HL-60 (cell line): Measurements from ENCODE around the gene TBX2.
"Not testable (repeated sequence)": the region's sequence is repeated elsewhere in the genome, so short reads cannot be mapped to it uniquely, and the experiment has no call there.

Source experiments
- DNase-seq, 2 experiments: peaks; one replicate each; pipeline ENCODE4 v3.0.0-alpha.2; 2010 to 2020; ENCODE audit warnings: low read depth in 1 of 2, low spot score in 1 of 2
- H3K27ac ChIP-seq: fragments of 250-450 bp; sonication (Bioruptor Pico); replicated peaks from 2 replicates; pipeline ENCODE4 v1.5.1; 2020; ENCODE audit warnings: mild to moderate bottlenecking, moderate library complexity
- H3K27me3 ChIP-seq: fragments of 250-450 bp; sonication (Bioruptor Pico); 2 replicates; pipeline ENCODE4 v1.5.1; 2021; ENCODE audit warnings: mild to moderate bottlenecking, moderate library complexity; ENCODE audit not compliant: insufficient read depth, poor library complexity, severe bottlenecking
- H3K4me3 ChIP-seq: replicated peaks from 2 replicates; pipeline ENCODE4 v1.5.1; 2011; ENCODE audit warnings: mild to moderate bottlenecking, control low read depth, low read length; ENCODE audit not compliant: insufficient read depth
- CTCF ChIP-seq: IDR thresholded peaks from one replicate; pipeline ENCODE4 v1.5.1; 2011; ENCODE audit warnings: low read length, control low read depth, inconsistent platforms; ENCODE audit not compliant: insufficient read depth
- GABPA ChIP-seq: IDR thresholded peaks from 2 replicates; pipeline ENCODE4 v1.6.1; 2012; ENCODE audit warnings: low read depth
- POLR2AphosphoS5 ChIP-seq: IDR thresholded peaks from 2 replicates; pipeline ENCODE4 v1.6.1; 2012; ENCODE audit warnings: low read depth
- SPI1 ChIP-seq: IDR thresholded peaks from 2 replicates; pipeline ENCODE4 v1.6.1; 2012; ENCODE audit warnings: low read depth, mild to moderate bottlenecking, borderline replicate concordance
- TF ChIP-seq, protein P1 (sequence below): IDR thresholded peaks from 2 replicates; pipeline ENCODE4 v1.6.1; 2012; ENCODE audit warnings: low read depth; ENCODE audit not compliant: insufficient replicate concordance

TBX2 gene

GRCh38 chr17:61353615-61354014, 46.0 kb upstream of the TBX2 start:
- no peak overlapping the region for H3K4me3 ChIP-seq
- no peaks in the 10 kb centered on the region for H3K27me3 ChIP-seq
- H3K27ac ChIP-seq: no peak overlapping the region
- no peak for DNase-seq
- no peak for TF ChIP-seq CTCF
- no peak for TF ChIP-seq SPI1

- no peak for DNase-seq
- H3K27ac ChIP-seq: no peak overlapping the region
- no peaks in the 10 kb centered on the region for H3K27me3 ChIP-seq
- TF ChIP-seq SPI1 (no peak), GABPA (no peak), CTCF (no peak), POLR2AphosphoS5 (no peak)
- TF ChIP-seq, protein P1, sequence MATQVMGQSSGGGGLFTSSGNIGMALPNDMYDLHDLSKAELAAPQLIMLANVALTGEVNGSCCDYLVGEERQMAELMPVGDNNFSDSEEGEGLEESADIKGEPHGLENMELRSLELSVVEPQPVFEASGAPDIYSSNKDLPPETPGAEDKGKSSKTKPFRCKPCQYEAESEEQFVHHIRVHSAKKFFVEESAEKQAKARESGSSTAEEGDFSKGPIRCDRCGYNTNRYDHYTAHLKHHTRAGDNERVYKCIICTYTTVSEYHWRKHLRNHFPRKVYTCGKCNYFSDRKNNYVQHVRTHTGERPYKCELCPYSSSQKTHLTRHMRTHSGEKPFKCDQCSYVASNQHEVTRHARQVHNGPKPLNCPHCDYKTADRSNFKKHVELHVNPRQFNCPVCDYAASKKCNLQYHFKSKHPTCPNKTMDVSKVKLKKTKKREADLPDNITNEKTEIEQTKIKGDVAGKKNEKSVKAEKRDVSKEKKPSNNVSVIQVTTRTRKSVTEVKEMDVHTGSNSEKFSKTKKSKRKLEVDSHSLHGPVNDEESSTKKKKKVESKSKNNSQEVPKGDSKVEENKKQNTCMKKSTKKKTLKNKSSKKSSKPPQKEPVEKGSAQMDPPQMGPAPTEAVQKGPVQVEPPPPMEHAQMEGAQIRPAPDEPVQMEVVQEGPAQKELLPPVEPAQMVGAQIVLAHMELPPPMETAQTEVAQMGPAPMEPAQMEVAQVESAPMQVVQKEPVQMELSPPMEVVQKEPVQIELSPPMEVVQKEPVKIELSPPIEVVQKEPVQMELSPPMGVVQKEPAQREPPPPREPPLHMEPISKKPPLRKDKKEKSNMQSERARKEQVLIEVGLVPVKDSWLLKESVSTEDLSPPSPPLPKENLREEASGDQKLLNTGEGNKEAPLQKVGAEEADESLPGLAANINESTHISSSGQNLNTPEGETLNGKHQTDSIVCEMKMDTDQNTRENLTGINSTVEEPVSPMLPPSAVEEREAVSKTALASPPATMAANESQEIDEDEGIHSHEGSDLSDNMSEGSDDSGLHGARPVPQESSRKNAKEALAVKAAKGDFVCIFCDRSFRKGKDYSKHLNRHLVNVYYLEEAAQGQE: no peak
- H3K4me3 ChIP-seq: no peak overlapping the region
Observed at GRCh38 chr17:61354895-61355874, 44.5 kb upstream of the TBX2 start.

- not testable (repeated sequence) for DNase-seq, H3K27me3 ChIP-seq, H3K4me3 ChIP-seq, H3K27ac ChIP-seq
Observed at GRCh38 chr17:61357061-61357460, 42.6 kb upstream of the TBX2 start.

DNA sequence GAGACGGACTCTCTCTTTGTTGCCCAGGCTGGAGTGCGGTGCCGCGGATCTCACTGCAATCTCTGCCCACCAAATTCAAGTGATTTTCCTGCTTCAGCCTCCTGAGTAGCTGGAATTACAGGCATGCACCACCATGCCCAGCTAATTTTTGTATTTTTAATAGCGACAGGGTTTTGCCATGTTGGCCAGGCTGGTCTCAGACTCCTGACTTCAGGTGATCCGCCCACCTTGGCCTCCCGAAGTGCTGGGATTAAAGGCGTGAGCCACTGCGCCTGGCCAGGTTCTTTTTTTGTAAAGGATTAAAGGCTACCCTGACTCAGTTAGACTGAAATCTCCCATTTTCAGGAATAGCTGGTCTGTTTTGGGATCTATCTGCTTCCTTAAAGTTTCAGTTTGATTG, 40.1 kb upstream of the TBX2 start:
- not testable (repeated sequence) for DNase-seq

DNA sequence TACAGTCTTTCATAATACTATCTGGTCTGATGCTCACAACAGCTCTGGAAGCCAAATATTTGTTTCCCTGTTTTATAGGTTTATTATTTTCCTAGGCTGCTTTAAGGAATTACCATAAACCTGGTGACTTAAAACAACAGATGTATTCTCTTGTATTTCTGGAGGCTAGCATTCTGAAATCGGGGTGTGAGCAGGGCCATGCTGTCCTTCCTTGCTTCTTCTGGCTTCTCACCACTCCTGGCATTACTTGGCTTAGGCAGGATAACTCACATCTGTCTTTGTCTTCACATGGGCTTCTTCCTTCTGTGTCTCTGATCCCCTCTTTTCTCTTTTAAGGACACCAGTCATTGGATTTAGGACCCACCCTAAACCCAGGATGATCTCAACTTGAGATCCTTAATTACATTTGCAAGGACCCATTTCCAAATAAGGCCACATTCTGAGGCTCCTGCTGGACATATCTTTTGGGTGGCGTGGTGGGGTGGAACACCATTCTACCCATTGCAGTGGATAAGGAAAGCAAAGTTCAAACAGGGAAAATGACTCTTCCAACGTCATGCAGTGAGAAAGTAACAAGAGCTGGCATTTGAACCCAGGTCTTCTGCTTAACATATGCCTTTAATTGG, 39.2 kb upstream of the TBX2 start:
- TF ChIP-seq POLR2AphosphoS5 (no peak), GABPA (no peak), CTCF (no peak), SPI1 (no peak)
- TF ChIP-seq, protein P1: no peak
- Histone ChIP-seq H3K4me3 (no peak overlapping the region), H3K27me3 (no peaks in the 10 kb centered on the region), H3K27ac (no peak overlapping the region)
- DNase-seq: no peak

More for the DNA sequence above, 40.1 kb upstream of the TBX2 start:
- H3K27ac ChIP-seq, H3K27me3 ChIP-seq, H3K4me3 ChIP-seq: not testable (repeated sequence)
